SKM-1 treated with dmso at 0.1 percent for 144 hours (cell line): Measurements from ENCODE around the gene ARHGAP24.
A peak's percentile ranks its signal among the peaks of the same experiment; 100 is the strongest.

Experiments
- DNase-seq: peaks from one replicate; lab custom pipeline; 2025; ENCODE audit not compliant: unreplicated experiment; lab: John Stamatoyannopoulos, UW

The ARHGAP24 gene

DNA sequence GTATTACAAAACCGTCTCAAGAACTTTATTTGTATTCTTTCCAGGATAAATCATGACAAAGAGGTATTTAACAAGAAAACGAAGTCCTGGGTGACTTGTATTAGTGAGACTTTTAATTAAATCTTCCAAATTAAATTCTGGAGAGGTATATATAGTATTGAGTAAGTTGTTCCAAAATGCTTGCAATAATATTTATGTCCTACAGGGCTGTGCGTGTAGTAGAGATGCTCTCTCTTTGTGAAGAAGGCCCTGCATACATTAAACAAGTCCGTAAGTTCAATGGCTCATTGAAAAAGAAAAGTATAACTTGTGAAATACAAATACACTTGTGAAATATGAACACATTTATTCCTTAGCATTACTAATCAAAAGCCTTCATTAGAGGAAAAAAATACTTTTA lies 211.4 kb downstream of the ARHGAP24 start:
- DNase-seq: no peak

- DNase-seq: no peak
Measured at GRCh38 chr4:85688055-85688740, 213.2 kb downstream of the ARHGAP24 start.

DNA sequence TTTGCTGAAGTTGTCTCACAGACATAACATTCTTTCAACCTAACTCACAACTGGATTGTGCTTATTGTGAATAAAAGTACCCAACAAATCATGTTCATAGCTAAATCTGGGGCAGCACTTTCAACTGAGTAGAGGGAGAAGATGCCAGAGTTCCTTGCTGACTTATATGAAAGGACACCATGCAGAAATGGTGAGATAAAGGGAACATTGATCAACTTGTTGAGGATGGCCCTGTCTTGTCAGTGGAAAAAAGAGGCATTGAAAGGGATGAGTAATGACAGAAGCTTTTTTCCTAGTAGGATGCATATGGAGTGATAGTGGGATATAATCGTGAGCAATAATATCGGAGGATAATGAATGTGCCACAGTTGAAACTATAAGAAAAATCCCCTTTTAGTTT lies 221.7 kb downstream of the ARHGAP24 start:
- no peak for DNase-seq

- DNase-seq: no peak
Measured at GRCh38 chr4:85697854-85698253, 222.9 kb downstream of the ARHGAP24 start.

- no peak for DNase-seq
Measured at GRCh38 chr4:85700362-85700761, 225.4 kb downstream of the ARHGAP24 start.

- peak; percentile 57 for DNase-seq
Measured at GRCh38 chr4:85701861-85702321, 226.9 kb downstream of the ARHGAP24 start.

DNA sequence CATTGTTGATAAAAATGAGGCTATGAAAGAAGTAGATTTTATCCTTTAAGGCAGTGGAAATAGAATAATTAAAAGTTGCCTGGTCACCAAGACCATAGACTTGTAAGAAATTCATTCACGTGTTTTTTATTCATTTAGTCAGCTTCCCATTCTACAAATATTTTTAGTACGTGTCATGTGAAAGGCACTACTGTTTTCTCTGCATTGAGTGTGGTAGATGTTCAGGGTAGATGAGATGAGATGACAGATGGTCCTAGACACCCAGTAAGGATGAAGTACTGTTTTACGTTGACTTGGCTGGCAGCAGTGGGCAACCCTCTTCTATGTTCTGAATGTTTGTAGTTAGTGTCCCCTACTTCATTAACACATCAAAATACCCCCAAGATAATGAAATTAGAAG lies 228.1 kb downstream of the ARHGAP24 start:
- no peak for DNase-seq

- DNase-seq: no peak
Measured at GRCh38 chr4:85707611-85708010, 232.7 kb downstream of the ARHGAP24 start.

DNA sequence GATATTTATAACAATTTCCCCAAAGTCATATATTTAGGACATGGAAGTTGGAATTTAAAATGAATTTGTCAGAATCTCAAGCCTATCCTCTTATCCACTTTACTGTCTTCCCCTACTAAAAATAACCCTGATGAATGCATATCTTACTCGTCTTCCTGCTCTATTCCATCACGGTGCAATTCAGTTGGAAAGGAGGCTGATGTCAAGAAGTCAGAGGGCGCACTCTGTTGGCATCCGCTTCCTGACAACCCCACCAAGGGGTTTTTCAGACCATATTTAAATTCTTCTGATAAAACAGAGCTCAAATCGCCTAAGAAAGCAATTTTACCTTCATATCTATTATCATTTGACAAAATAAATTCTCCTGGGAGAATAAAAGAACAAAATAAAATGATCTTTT lies 233.5 kb downstream of the ARHGAP24 start:
- DNase-seq: no peak

- DNase-seq: no peak
Measured at GRCh38 chr4:85713005-85713404, 238.1 kb downstream of the ARHGAP24 start.

- no peak for DNase-seq
Measured at GRCh38 chr4:85715991-85716737, 241.2 kb downstream of the ARHGAP24 start.

GRCh38 chr4:85717351-85717750 lies 242.4 kb downstream of the ARHGAP24 start:
- DNase-seq: no peak

GRCh38 chr4:85717847-85718246 lies 242.9 kb downstream of the ARHGAP24 start:
- no peak for DNase-seq

DNA sequence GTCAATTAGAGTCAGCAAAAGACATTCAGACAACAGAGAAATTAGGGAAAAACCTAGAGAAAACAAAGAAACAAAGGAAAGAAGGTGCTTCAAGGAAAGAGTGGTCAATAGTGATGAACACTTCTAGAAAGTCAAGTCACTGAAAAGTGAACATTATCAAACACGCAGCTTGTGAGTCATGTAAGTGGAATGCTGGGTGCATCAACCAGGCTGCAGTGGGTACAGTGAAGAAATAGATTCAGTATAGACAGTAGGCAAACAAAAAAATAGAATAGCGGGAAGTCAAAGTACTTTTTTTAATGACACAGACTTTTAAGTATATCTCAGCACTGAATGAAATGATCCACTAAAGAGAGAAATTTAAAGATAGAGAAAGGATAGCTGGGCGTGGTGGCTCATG lies 245.8 kb downstream of the ARHGAP24 start:
- no peak for DNase-seq

DNA sequence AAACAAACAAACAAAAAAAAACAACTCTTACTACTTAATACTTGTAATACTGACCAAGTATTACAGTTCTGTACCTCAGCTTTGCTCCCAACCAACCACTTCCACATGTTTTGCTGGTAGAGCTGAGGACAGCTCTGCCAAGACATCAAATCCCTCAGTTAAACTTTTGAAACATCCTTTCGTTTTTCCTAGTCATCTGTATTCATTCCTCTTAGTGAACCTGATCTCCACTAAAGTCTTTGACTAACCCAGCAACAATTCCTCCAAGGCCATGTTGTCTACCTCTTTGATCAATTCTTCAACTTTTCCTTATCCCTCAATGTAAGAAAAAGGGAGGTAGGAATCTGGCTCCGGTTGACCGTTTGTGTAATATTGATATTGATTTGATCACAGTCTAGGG lies 247.5 kb downstream of the ARHGAP24 start:
- no peak for DNase-seq

- no peak for DNase-seq
Measured at GRCh38 chr4:85722807-85723206, 247.9 kb downstream of the ARHGAP24 start.

GRCh38 chr4:85724791-85725563 lies 250.0 kb downstream of the ARHGAP24 start:
- no peak for DNase-seq

GRCh38 chr4:85725721-85726170 lies 250.8 kb downstream of the ARHGAP24 start:
- DNase-seq: peak; percentile 84

GRCh38 chr4:85726555-85726954 lies 251.6 kb downstream of the ARHGAP24 start:
- no peak for DNase-seq

GRCh38 chr4:85728464-85728863 lies 253.5 kb downstream of the ARHGAP24 start:
- DNase-seq: no peak

DNA sequence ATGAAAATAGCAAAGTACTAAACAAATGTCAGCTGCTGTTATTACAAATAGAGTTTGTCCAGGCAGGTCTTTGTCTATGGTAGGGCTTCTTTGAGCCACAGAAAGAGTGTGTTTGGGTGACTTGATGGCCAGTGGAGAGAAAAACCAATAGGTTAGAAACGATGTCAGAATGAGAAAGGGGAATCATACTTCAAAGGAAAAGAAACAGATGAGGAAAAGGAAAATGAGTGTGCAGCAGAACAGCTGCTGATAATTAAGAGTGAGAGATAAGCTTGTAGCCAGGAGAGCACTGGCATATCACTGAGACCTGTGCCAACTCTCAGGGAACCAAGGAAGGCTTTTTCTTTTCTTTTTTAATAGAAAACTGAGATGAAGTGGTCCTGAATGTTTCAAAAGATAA lies 257.2 kb downstream of the ARHGAP24 start:
- DNase-seq: no peak

DNA sequence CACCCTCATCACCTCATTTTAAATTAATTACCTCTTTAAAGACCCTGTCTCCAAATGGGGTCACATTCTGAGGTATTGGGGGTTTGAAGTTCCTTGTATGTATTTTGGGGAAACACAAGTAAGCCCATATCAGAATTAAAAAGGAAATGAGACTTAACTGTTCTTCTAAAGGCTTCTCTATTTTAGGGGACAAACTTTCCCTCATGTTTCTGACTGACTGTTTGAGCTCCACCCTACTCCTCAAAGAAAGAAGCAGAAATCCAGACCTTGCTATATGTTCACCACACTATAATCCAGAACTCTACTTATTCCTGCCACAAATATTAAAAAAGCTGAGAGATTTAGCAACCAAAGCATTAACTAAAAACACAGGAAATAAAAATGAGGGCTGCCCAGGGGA lies 258.8 kb downstream of the ARHGAP24 start:
- no peak for DNase-seq
